GM23338 (cell line): ENCODE results near the gene LRCH4. TPM values are rescaled to one million over a fixed set of nuclear protein-coding genes. Genes with fewer than 3 reads are reported as not detected.

ENCODE experiments used
- ATAC-seq: fragments of 200-7000 bp; cut with Tn5 transposase; 3 replicates; pipeline ENCODE4 v1.9.1; 2020
- DNase-seq: peaks from one replicate; pipeline ENCODE4 v3.0.0-alpha.2; 2015; ENCODE audit warnings: low spot score
- H2AFZ ChIP-seq: fragments of 200-600 bp; sonication (generic); 2 replicates; pipeline ENCODE4 v1.8.0; 2016; ENCODE audit warnings: antibody characterized with exemption, mild to moderate bottlenecking, moderate library complexity
- H3F3A ChIP-seq: fragments of 200-600 bp; sonication (generic); replicated peaks from 2 replicates; pipeline ENCODE4 v1.8.0; 2017; ENCODE audit warnings: antibody characterized with exemption, mixed run types, low read depth
- H3K27ac ChIP-seq: fragments of 200-600 bp; sonication (generic); 2 replicates; pipeline ENCODE4 v1.6.1; 2016; ENCODE audit warnings: low read depth
- H3K27me3 ChIP-seq: fragments of 200-600 bp; sonication (generic); 2 replicates; pipeline ENCODE4 v1.8.0; 2016; ENCODE audit warnings: mild to moderate bottlenecking, mixed run types, moderate library complexity; ENCODE audit not compliant: insufficient read depth
- H3K36me3 ChIP-seq: fragments of 200-600 bp; sonication (generic); 2 replicates; pipeline ENCODE4 v1.8.0; 2016; ENCODE audit warnings: mild to moderate bottlenecking; ENCODE audit not compliant: insufficient read depth
- H3K4me1 ChIP-seq: fragments of 200-600 bp; sonication (generic); 2 replicates; pipeline ENCODE4 v1.8.0; 2016; ENCODE audit warnings: mild to moderate bottlenecking, moderate library complexity; ENCODE audit not compliant: insufficient read depth
- H3K4me2 ChIP-seq: fragments of 200-600 bp; sonication (generic); 2 replicates; pipeline ENCODE4 v1.7.1; 2017; ENCODE audit warnings: mixed run types
- H3K4me3 ChIP-seq: fragments of 200-600 bp; sonication (generic); 2 replicates; pipeline ENCODE4 v1.6.1; 2016; ENCODE audit warnings: mixed run types
- H3K79me2 ChIP-seq: fragments of 200-600 bp; sonication (generic); replicated peaks from 2 replicates; pipeline ENCODE4 v1.8.0; 2017; ENCODE audit warnings: mild to moderate bottlenecking; ENCODE audit not compliant: insufficient read depth
- H3K9me2 ChIP-seq: fragments of 200-600 bp; sonication (generic); 2 replicates; pipeline ENCODE4 v1.8.0; 2017; ENCODE audit not compliant: insufficient read depth
- H4K20me1 ChIP-seq: fragments of 200-600 bp; sonication (generic); replicated peaks from 2 replicates; pipeline ENCODE4 v1.8.0; 2017; ENCODE audit warnings: mild to moderate bottlenecking; ENCODE audit not compliant: insufficient read depth
- H3K27ac Mint-ChIP-seq: 2 replicates; pipeline ENCODE4 v1.8.0; 2020; ENCODE audit warnings: inconsistent platforms, mild to moderate bottlenecking, moderate library complexity, mixed read lengths
- H3K27me3 Mint-ChIP-seq: 3 replicates; pipeline ENCODE4 v1.8.0; 2022; ENCODE audit warnings: low read depth, mild to moderate bottlenecking, moderate library complexity, mixed read lengths, inconsistent platforms; ENCODE audit not compliant: insufficient read depth, poor library complexity
- H3K36me3 Mint-ChIP-seq: 3 replicates; pipeline ENCODE4 v1.8.0; 2021; ENCODE audit warnings: low read depth, mild to moderate bottlenecking, inconsistent platforms, moderate library complexity, mixed read lengths
- H3K4me1 Mint-ChIP-seq: 3 replicates; pipeline ENCODE4 v1.8.0; 2020; ENCODE audit warnings: mild to moderate bottlenecking, inconsistent platforms, mixed read lengths
- H3K4me3 Mint-ChIP-seq: 3 replicates; pipeline ENCODE4 v1.8.0; 2021; ENCODE audit warnings: moderate library complexity, mild to moderate bottlenecking, inconsistent platforms, mixed read lengths
- H3K9me3 Mint-ChIP-seq: 3 replicates; pipeline ENCODE4 v1.8.0; 2020; ENCODE audit warnings: moderate library complexity, mild to moderate bottlenecking, inconsistent platforms, mixed read lengths
- CREB1 ChIP-seq: fragments of 250-450 bp; sonication (Bioruptor Pico); IDR thresholded peaks from 2 replicates; pipeline ENCODE4 v1.5.0; 2020; ENCODE audit warnings: low read depth, mild to moderate bottlenecking, moderate library complexity
- EZH2 ChIP-seq: fragments of 200-600 bp; sonication (generic); IDR thresholded peaks from one replicate; pipeline ENCODE4 v1.8.0; 2017; ENCODE audit warnings: antibody characterized with exemption, mild to moderate bottlenecking, low read depth; ENCODE audit not compliant: unreplicated experiment
- EZH2phosphoT487 ChIP-seq: fragments of 200-600 bp; sonication (generic); IDR thresholded peaks from one replicate; pipeline ENCODE4 v1.8.1; 2018; ENCODE audit warnings: antibody characterized with exemption; ENCODE audit not compliant: unreplicated experiment
- JUNB ChIP-seq: IDR thresholded peaks from one replicate; pipeline ENCODE4 v1.6.1; 2016; ENCODE audit warnings: antibody characterized with exemption; ENCODE audit not compliant: unreplicated experiment
- POLR2AphosphoS5 ChIP-seq: IDR thresholded peaks from 2 replicates; pipeline ENCODE4 v1.6.1; 2016; ENCODE audit warnings: antibody characterized with exemption, low read depth
- ZNF114 ChIP-seq: fragments of 250-450 bp; sonication (Bioruptor Pico); IDR thresholded peaks from 2 replicates; pipeline ENCODE4 v1.5.0; 2020; ENCODE audit warnings: mild to moderate bottlenecking, moderate library complexity
- ZNF331 ChIP-seq: fragments of 250-450 bp; sonication (Bioruptor Pico); IDR thresholded peaks from 2 replicates; pipeline ENCODE4 v1.5.0; 2020; ENCODE audit warnings: low read depth, mild to moderate bottlenecking, moderate library complexity
- polyA plus RNA-seq: library from polyadenylated mRNA; unstranded; fragments of >200 nt; fragmentation: Nextera tagmentation; extraction: Ambion mirVana; gene quantifications from 2 replicates; pipeline ENCODE4 v1.2.1, GENCODE V29; 2016
- total RNA-seq: library from RNA; depleted of rRNA; stranded (reverse); fragments of >200 nt; shearing (Covaris generic); gene quantifications from 2 replicates; pipeline ENCODE4 v1.2.3, GENCODE V29; 2014
- TF ChIP-seq, protein P1 (sequence below): IDR thresholded peaks from one replicate; pipeline ENCODE4 v1.6.1; 2018; ENCODE audit warnings: antibody characterized with exemption; ENCODE audit not compliant: unreplicated experiment
- TF ChIP-seq, protein P2 (sequence below): fragments of 250-450 bp; sonication (Bioruptor Pico); IDR thresholded peaks from 2 replicates; pipeline ENCODE4 v1.5.0; 2020; ENCODE audit warnings: mild to moderate bottlenecking, moderate library complexity
- TF ChIP-seq, protein P3 (sequence below), 2 experiments: fragments of 200-600 bp in 1 of 2; sonication (generic) in 1 of 2; conservative IDR thresholded peaks; 2 replicates each; pipeline versions ENCODE4 v1.5.1 to v1.6.1; 2016 to 2017; ENCODE audit warnings: antibody characterized with exemption in 2 of 2, low read depth in 2 of 2, mild to moderate bottlenecking in 2 of 2, moderate library complexity in 1 of 2

Gene LRCH4
- total and polyA plus RNA-seq, 2 experiments from 2014 or later = 21.4 to 51.0 TPM

GRCh38 chr7:100614308-100614861, 28.5 kb upstream of the LRCH4 start:
- H3K27ac Mint-ChIP-seq = no peak overlapping the region
- no peak overlapping the region for H3K4me3 Mint-ChIP-seq
- ATAC-seq (no peak), DNase-seq (no peak)
- no peaks in the 10 kb centered on the region for H3K9me3 Mint-ChIP-seq
- Histone ChIP-seq H3K27ac (no peak overlapping the region), H4K20me1 (no peaks in the 10 kb centered on the region), H3F3A (peaks cover 5% of the 10 kb centered on the region; the same call in 1 of the 2 replicates), H3K9me2 (no peaks in the 10 kb centered on the region), H3K4me2 (no peak overlapping the region), H2AFZ (no peak overlapping the region), H3K4me1 (peaks cover 3% of the 10 kb centered on the region; the same call in 1 of the 2 replicates), H3K79me2 (no peaks in the 10 kb centered on the region), H3K27me3 (no peaks in the 10 kb centered on the region), H3K36me3 (peaks cover 3% of the 10 kb centered on the region; the same call in 1 of the 2 replicates), H3K4me3 (no peak overlapping the region)
- H3K36me3 Mint-ChIP-seq = peaks cover 5% of the 10 kb centered on the region
- peaks cover 15% of the 10 kb centered on the region for H3K27me3 Mint-ChIP-seq
- TF ChIP-seq POLR2AphosphoS5 = no peak
- TF ChIP-seq, protein P1, sequence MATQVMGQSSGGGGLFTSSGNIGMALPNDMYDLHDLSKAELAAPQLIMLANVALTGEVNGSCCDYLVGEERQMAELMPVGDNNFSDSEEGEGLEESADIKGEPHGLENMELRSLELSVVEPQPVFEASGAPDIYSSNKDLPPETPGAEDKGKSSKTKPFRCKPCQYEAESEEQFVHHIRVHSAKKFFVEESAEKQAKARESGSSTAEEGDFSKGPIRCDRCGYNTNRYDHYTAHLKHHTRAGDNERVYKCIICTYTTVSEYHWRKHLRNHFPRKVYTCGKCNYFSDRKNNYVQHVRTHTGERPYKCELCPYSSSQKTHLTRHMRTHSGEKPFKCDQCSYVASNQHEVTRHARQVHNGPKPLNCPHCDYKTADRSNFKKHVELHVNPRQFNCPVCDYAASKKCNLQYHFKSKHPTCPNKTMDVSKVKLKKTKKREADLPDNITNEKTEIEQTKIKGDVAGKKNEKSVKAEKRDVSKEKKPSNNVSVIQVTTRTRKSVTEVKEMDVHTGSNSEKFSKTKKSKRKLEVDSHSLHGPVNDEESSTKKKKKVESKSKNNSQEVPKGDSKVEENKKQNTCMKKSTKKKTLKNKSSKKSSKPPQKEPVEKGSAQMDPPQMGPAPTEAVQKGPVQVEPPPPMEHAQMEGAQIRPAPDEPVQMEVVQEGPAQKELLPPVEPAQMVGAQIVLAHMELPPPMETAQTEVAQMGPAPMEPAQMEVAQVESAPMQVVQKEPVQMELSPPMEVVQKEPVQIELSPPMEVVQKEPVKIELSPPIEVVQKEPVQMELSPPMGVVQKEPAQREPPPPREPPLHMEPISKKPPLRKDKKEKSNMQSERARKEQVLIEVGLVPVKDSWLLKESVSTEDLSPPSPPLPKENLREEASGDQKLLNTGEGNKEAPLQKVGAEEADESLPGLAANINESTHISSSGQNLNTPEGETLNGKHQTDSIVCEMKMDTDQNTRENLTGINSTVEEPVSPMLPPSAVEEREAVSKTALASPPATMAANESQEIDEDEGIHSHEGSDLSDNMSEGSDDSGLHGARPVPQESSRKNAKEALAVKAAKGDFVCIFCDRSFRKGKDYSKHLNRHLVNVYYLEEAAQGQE = no peak
- TF ChIP-seq ZNF331 (CRISPR knock-in tag) = no peak
- TF ChIP-seq EZH2 = no peak
- TF ChIP-seq, protein P2, sequence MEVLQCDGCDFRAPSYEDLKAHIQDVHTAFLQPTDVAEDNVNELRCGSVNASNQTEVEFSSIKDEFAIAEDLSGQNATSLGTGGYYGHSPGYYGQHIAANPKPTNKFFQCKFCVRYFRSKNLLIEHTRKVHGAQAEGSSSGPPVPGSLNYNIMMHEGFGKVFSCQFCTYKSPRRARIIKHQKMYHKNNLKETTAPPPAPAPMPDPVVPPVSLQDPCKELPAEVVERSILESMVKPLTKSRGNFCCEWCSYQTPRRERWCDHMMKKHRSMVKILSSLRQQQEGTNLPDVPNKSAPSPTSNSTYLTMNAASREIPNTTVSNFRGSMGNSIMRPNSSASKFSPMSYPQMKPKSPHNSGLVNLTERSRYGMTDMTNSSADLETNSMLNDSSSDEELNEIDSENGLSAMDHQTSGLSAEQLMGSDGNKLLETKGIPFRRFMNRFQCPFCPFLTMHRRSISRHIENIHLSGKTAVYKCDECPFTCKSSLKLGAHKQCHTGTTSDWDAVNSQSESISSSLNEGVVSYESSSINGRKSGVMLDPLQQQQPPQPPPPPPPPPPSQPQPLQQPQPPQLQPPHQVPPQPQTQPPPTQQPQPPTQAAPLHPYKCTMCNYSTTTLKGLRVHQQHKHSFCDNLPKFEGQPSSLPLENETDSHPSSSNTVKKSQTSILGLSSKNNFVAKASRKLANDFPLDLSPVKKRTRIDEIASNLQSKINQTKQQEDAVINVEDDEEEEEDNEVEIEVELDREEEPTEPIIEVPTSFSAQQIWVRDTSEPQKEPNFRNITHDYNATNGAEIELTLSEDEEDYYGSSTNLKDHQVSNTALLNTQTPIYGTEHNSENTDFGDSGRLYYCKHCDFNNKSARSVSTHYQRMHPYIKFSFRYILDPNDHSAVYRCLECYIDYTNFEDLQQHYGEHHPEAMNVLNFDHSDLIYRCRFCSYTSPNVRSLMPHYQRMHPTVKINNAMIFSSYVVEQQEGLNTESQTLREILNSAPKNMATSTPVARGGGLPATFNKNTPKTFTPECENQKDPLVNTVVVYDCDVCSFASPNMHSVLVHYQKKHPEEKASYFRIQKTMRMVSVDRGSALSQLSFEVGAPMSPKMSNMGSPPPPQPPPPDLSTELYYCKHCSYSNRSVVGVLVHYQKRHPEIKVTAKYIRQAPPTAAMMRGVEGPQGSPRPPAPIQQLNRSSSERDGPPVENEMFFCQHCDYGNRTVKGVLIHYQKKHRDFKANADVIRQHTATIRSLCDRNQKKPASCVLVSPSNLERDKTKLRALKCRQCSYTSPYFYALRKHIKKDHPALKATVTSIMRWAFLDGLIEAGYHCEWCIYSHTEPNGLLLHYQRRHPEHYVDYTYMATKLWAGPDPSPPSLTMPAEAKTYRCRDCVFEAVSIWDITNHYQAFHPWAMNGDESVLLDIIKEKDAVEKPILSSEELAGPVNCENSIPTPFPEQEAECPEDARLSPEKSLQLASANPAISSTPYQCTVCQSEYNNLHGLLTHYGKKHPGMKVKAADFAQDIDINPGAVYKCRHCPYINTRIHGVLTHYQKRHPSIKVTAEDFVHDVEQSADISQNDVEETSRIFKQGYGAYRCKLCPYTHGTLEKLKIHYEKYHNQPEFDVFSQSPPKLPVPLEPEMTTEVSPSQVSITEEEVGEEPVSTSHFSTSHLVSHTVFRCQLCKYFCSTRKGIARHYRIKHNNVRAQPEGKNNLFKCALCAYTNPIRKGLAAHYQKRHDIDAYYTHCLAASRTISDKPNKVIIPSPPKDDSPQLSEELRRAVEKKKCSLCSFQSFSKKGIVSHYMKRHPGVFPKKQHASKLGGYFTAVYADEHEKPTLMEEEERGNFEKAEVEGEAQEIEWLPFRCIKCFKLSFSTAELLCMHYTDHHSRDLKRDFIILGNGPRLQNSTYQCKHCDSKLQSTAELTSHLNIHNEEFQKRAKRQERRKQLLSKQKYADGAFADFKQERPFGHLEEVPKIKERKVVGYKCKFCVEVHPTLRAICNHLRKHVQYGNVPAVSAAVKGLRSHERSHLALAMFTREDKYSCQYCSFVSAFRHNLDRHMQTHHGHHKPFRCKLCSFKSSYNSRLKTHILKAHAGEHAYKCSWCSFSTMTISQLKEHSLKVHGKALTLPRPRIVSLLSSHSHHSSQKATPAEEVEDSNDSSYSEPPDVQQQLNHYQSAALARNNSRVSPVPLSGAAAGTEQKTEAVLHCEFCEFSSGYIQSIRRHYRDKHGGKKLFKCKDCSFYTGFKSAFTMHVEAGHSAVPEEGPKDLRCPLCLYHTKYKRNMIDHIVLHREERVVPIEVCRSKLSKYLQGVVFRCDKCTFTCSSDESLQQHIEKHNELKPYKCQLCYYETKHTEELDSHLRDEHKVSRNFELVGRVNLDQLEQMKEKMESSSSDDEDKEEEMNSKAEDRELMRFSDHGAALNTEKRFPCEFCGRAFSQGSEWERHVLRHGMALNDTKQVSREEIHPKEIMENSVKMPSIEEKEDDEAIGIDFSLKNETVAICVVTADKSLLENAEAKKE = no peak
- no peak for TF ChIP-seq JUNB
- TF ChIP-seq EZH2phosphoT487 = no peak
- no peak for TF ChIP-seq ZNF114 (CRISPR knock-in tag)
- no peak for TF ChIP-seq CREB1 (CRISPR knock-in tag)
- TF ChIP-seq, protein P3, sequence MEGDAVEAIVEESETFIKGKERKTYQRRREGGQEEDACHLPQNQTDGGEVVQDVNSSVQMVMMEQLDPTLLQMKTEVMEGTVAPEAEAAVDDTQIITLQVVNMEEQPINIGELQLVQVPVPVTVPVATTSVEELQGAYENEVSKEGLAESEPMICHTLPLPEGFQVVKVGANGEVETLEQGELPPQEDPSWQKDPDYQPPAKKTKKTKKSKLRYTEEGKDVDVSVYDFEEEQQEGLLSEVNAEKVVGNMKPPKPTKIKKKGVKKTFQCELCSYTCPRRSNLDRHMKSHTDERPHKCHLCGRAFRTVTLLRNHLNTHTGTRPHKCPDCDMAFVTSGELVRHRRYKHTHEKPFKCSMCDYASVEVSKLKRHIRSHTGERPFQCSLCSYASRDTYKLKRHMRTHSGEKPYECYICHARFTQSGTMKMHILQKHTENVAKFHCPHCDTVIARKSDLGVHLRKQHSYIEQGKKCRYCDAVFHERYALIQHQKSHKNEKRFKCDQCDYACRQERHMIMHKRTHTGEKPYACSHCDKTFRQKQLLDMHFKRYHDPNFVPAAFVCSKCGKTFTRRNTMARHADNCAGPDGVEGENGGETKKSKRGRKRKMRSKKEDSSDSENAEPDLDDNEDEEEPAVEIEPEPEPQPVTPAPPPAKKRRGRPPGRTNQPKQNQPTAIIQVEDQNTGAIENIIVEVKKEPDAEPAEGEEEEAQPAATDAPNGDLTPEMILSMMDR (conservative IDR thresholded peaks at IDR 0.05; ENCODE audit: low read depth in 2 of 2) = no peak
- no peaks in the 10 kb centered on the region; the same call in 1 of the 3 replicates for H3K4me1 Mint-ChIP-seq
